ENCODE measurements around the gene CCNA1.

Gene CCNA1

GRCh38 chr13:36432106-36432544 is at the start of gene CCNA1:
Gene CCNA1 (plus strand): TSS chr13:36432495. CDS start chr13:36433057, 562 bp downstream.
- peak in 1 of 2 donors; percentile 48 for ATAC-seq

GRCh38 chr13:36385489-36385888 is 46.8 kb upstream of the CCNA1 start:
- no peak for ATAC-seq

- no peak for ATAC-seq
Observed at GRCh38 chr13:36395280-36395679, 37.0 kb upstream of the CCNA1 start.

GRCh38 chr13:36405151-36405550 is 27.1 kb upstream of the CCNA1 start:
- no peak for ATAC-seq

GRCh38 chr13:36412736-36413135 is 19.6 kb upstream of the CCNA1 start:
- no peak for ATAC-seq

- ATAC-seq, result no peak
Observed at GRCh38 chr13:36413161-36413560, 19.1 kb upstream of the CCNA1 start.

GRCh38 chr13:36414461-36414860 is 17.8 kb upstream of the CCNA1 start:
- no peak for ATAC-seq

- ATAC-seq, result no peak
Observed at GRCh38 chr13:36417331-36417730, 15.0 kb upstream of the CCNA1 start.

- ATAC-seq, result peak; percentile 44 to 62
Observed at GRCh38 chr13:36418022-36418805, 14.1 kb upstream of the CCNA1 start.

- peak; percentile 30 to 64 for ATAC-seq
Observed at GRCh38 chr13:36420437-36420891, 11.8 kb upstream of the CCNA1 start.

GRCh38 chr13:36421447-36421846 is 10.8 kb upstream of the CCNA1 start:
- ATAC-seq, result no peak

- no peak for ATAC-seq
Observed at GRCh38 chr13:36428086-36428485, 4.2 kb upstream of the CCNA1 start.

- ATAC-seq, result no peak
Observed at GRCh38 chr13:36430247-36431203, 1.8 kb upstream of the CCNA1 start.

- ATAC-seq, result peak; percentile 13 to 35
Observed at GRCh38 chr13:36431204-36432105, 840 bp upstream of the CCNA1 start.

- ATAC-seq, result no peak
Observed at GRCh38 chr13:36436811-36437210, 4.5 kb downstream of the CCNA1 start.

GRCh38 chr13:36438594-36439483 is 6.5 kb downstream of the CCNA1 start:
- ATAC-seq, result no peak

- ATAC-seq, result no peak
Observed at GRCh38 chr13:36445278-36445677, 13.0 kb downstream of the CCNA1 start.

GRCh38 chr13:36445891-36446351 is 13.6 kb downstream of the CCNA1 start:
- no peak for ATAC-seq

- ATAC-seq, result no peak
Observed at GRCh38 chr13:36447501-36447900, 15.2 kb downstream of the CCNA1 start.

- no peak for ATAC-seq
Observed at GRCh38 chr13:36450534-36450933, 18.2 kb downstream of the CCNA1 start.

GRCh38 chr13:36453516-36453915 is 21.2 kb downstream of the CCNA1 start:
- ATAC-seq, result no peak
